ES-I3 (cell line): ENCODE results near the gene GPATCH2L.

Source experiments
- H3K36me3 ChIP-seq: 2 replicates; pipeline ENCODE4 v1.6.1; 2013; ENCODE audit warnings: mild to moderate bottlenecking, low read length, control low read depth, moderate library complexity; ENCODE audit not compliant: insufficient read depth
- H3K4me1 ChIP-seq: 2 replicates; pipeline ENCODE4 v1.6.1; 2013; ENCODE audit warnings: mild to moderate bottlenecking, control low read depth, low read length; ENCODE audit not compliant: insufficient read depth
- H3K9ac ChIP-seq: 2 replicates; pipeline ENCODE4 v1.6.1; 2013; ENCODE audit warnings: low read depth, mild to moderate bottlenecking, low read length, moderate library complexity
- H3K9me3 ChIP-seq: 2 replicates; pipeline ENCODE4 v1.6.1; 2013; ENCODE audit warnings: mild to moderate bottlenecking, low read length, moderate library complexity; ENCODE audit not compliant: control insufficient read depth, insufficient read depth

Gene GPATCH2L

GRCh38 chr14:76151398-76152332 lies at the start of gene GPATCH2L:
GPATCH2L (plus strand) TSS chr14:76151922; CDS start chr14:76154364, 2,442 bp downstream.
- Histone ChIP-seq H3K9ac (peak within 1 kb of the TSS; percentile 96), H3K36me3 (peaks cover 16% of the 10 kb centered on the region), H3K4me1 (peaks cover 26% of the 10 kb centered on the region), H3K9me3 (no peaks in the 10 kb centered on the region)

GRCh38 chr14:76104802-76105355 lies 46.8 kb upstream of the GPATCH2L start:
- 0 out of 2 replicates have a peak, but pooled peaks cover 3% of the 10 kb centered on the region for H3K4me1 ChIP-seq
- H3K36me3 ChIP-seq = no peaks in the 10 kb centered on the region
- H3K9ac ChIP-seq = no peak overlapping the region
- no peaks in the 10 kb centered on the region for H3K9me3 ChIP-seq

GRCh38 chr14:76106188-76106587 lies 45.5 kb upstream of the GPATCH2L start:
- Histone ChIP-seq H3K4me1 (0 out of 2 replicates have a peak, but pooled peaks cover 3% of the 10 kb centered on the region), H3K9me3 (no peaks in the 10 kb centered on the region), H3K36me3 (no peaks in the 10 kb centered on the region), H3K9ac (no peak overlapping the region)

- Histone ChIP-seq H3K9me3 (no peaks in the 10 kb centered on the region), H3K4me1 (peaks cover 9% of the 10 kb centered on the region), H3K9ac (no peak overlapping the region), H3K36me3 (no peaks in the 10 kb centered on the region)
Measured at GRCh38 chr14:76109087-76109880, 42.4 kb upstream of the GPATCH2L start.

- Histone ChIP-seq H3K9ac (peak overlapping the region; percentile 28; the same call in 1 of the 2 replicates), H3K4me1 (peaks cover 20% of the 10 kb centered on the region)
Measured at GRCh38 chr14:76112889-76113624, 38.7 kb upstream of the GPATCH2L start.

GRCh38 chr14:76113691-76114090 lies 38.0 kb upstream of the GPATCH2L start:
- Histone ChIP-seq H3K4me1 (peaks cover 20% of the 10 kb centered on the region), H3K36me3 (no peaks in the 10 kb centered on the region), H3K9me3 (no peaks in the 10 kb centered on the region; the same call in 1 of the 2 replicates), H3K9ac (peak overlapping the region; percentile 28; the same call in 1 of the 2 replicates)

More at GRCh38 chr14:76112889-76113624, 38.7 kb upstream of the GPATCH2L start:
- no peaks in the 10 kb centered on the region; the same call in 1 of the 2 replicates for H3K9me3 ChIP-seq
- no peaks in the 10 kb centered on the region for H3K36me3 ChIP-seq

- Histone ChIP-seq H3K9me3 (no peaks in the 10 kb centered on the region; the same call in 1 of the 2 replicates), H3K36me3 (no peaks in the 10 kb centered on the region), H3K4me1 (peaks cover 20% of the 10 kb centered on the region), H3K9ac (no peak overlapping the region)
Measured at GRCh38 chr14:76115010-76115422, 36.7 kb upstream of the GPATCH2L start.

GRCh38 chr14:76117789-76118484 lies 33.8 kb upstream of the GPATCH2L start:
- Histone ChIP-seq H3K9me3 (no peaks in the 10 kb centered on the region; the same call in 1 of the 2 replicates), H3K36me3 (no peaks in the 10 kb centered on the region), H3K4me1 (peaks cover 20% of the 10 kb centered on the region), H3K9ac (no peak overlapping the region)

- no peaks in the 10 kb centered on the region for H3K36me3 ChIP-seq
- H3K9me3 ChIP-seq = no peaks in the 10 kb centered on the region; the same call in 1 of the 2 replicates
- H3K4me1 ChIP-seq = peaks cover 24% of the 10 kb centered on the region
- no peak overlapping the region for H3K9ac ChIP-seq
Measured at GRCh38 chr14:76118594-76118993, 33.1 kb upstream of the GPATCH2L start.

GRCh38 chr14:76121089-76121748 lies 30.5 kb upstream of the GPATCH2L start:
- H3K9ac ChIP-seq = no peak overlapping the region
- no peaks in the 10 kb centered on the region for H3K36me3 ChIP-seq
- H3K4me1 ChIP-seq = peaks cover 9% of the 10 kb centered on the region; the same call in 1 of the 2 replicates
- H3K9me3 ChIP-seq = no peaks in the 10 kb centered on the region; the same call in 1 of the 2 replicates

GRCh38 chr14:76123426-76124225 lies 28.1 kb upstream of the GPATCH2L start:
- H3K9me3 ChIP-seq = no peaks in the 10 kb centered on the region; the same call in 1 of the 2 replicates
- peaks cover 9% of the 10 kb centered on the region; the same call in 1 of the 2 replicates for H3K4me1 ChIP-seq

GRCh38 chr14:76125511-76125910 lies 26.2 kb upstream of the GPATCH2L start:
- H3K4me1 ChIP-seq = peaks cover 9% of the 10 kb centered on the region; the same call in 1 of the 2 replicates
- H3K9me3 ChIP-seq = no peaks in the 10 kb centered on the region; the same call in 1 of the 2 replicates
- no peak overlapping the region for H3K9ac ChIP-seq
- no peaks in the 10 kb centered on the region for H3K36me3 ChIP-seq

More at GRCh38 chr14:76123426-76124225, 28.1 kb upstream of the GPATCH2L start:
- H3K36me3 ChIP-seq = no peaks in the 10 kb centered on the region
- no peak overlapping the region for H3K9ac ChIP-seq
